K562 (cell line): ENCODE measurements around the gene CEACAM21. TPM values are rescaled to one million over a fixed set of nuclear protein-coding genes. Genes with fewer than 3 reads are reported as not detected.

Experiments used
- ATAC-seq: fragments of 200-7000 bp; cut with Tn5 transposase; 3 replicates; pipeline ENCODE4 v1.9.1; 2020; ENCODE audit warnings: moderate library complexity
- BruUV-seq: library from RNA; stranded (reverse); fragments of 400-500 nt; replicated peaks from 2 replicates; lab custom pipeline; 2021; lab: Mats Ljungman, UMichigan
- CTCF ChIA-PET: fragments of 300-600 bp; formaldehyde crosslinking; extraction: SDS; loops from one replicate; lab custom pipeline; 2021; ENCODE audit warnings: low intra/inter-chr PET ratio; lab: Yijun Ruan, JAX
- POLR2A ChIA-PET: fragments of 300-600, 350-650 bp; sonication (Branson Sonifier 250); formaldehyde crosslinking; extraction: SDS; loops from one replicate; lab custom pipeline; 2021; ENCODE audit warnings: antibody characterized with exemption, inconsistent platforms; lab: Yijun Ruan, JAX
- DNase-seq, 4 experiments: peaks; one replicate each; pipeline versions ENCODE4 v3.0.0 to v3.0.0-alpha.2; 2011 to 2018; ENCODE audit warnings: low spot score in 3 of 4, mixed read lengths in 3 of 4; ENCODE audit errors: extremely low read depth in 1 of 4
- FAIRE-seq: peaks from 2 replicates; lab custom pipeline; 2011; peaks lifted over from hg19 to GRCh38; lab: Jason Lieb, UNC
- H2AFZ ChIP-seq: 2 replicates; pipeline ENCODE4 v1.6.0; 2011; ENCODE audit warnings: low read depth, low read length, control low read depth, inconsistent platforms
- H3K27ac ChIP-seq: fragments of 200-600 bp; 3 replicates; pipeline ENCODE4 v1.8.0; 2011; ENCODE audit warnings: low read depth, mild to moderate bottlenecking, control low read depth, inconsistent platforms, low read length, moderate library complexity, mixed read lengths; ENCODE audit errors: extremely low read depth
- H3K27me3 ChIP-seq, 2 experiments: fragments of 300-600 bp in 1 of 2; 2 replicates in 1 of 2; 3 replicates in 1 of 2; pipeline versions ENCODE4 v1.6.0 to v1.8.0; 2011; ENCODE audit warnings: inconsistent platforms in 2 of 2, low read length in 2 of 2, mild to moderate bottlenecking in 1 of 2, mixed read lengths in 1 of 2, moderate library complexity in 1 of 2; ENCODE audit not compliant: control insufficient read depth in 2 of 2, insufficient read depth in 2 of 2
- H3K36me3 ChIP-seq: fragments of 300-600 bp; 3 replicates; pipeline ENCODE4 v1.8.0; 2011; ENCODE audit warnings: mild to moderate bottlenecking, low read length, inconsistent platforms; ENCODE audit not compliant: control insufficient read depth, insufficient read depth
- H3K4me1 ChIP-seq, 2 experiments: fragments of 200-600 bp in 1 of 2; replicated peaks in 1 of 2; 2 replicates in 1 of 2; 3 replicates in 1 of 2; pipeline versions ENCODE4 v1.5.1 to v1.8.0; 2011; ENCODE audit warnings: inconsistent platforms in 2 of 2, low read length in 2 of 2, mild to moderate bottlenecking in 1 of 2, mixed read lengths in 1 of 2, moderate library complexity in 1 of 2; ENCODE audit not compliant: control insufficient read depth in 2 of 2, insufficient read depth in 2 of 2
- H3K4me2 ChIP-seq: 2 replicates; pipeline ENCODE4 v1.6.1; 2011; ENCODE audit warnings: low read length, control low read depth, inconsistent platforms, mixed read lengths; ENCODE audit not compliant: insufficient read depth
- H3K4me3 ChIP-seq: fragments of 200-600 bp; sonication (generic), shearing (Covaris generic); 2 replicates; pipeline ENCODE4 v1.5.1; 2016; ENCODE audit warnings: control low read depth, inconsistent platforms
- H3K79me2 ChIP-seq: fragments of 200-600 bp; 3 replicates; pipeline ENCODE4 v1.8.0; 2011; ENCODE audit warnings: low read length, inconsistent platforms; ENCODE audit not compliant: control insufficient read depth, insufficient read depth
- H3K9ac ChIP-seq, 2 experiments: 2 replicates each; pipeline versions ENCODE4 v1.6.0 to v1.6.1; 2011; ENCODE audit warnings: low read depth in 2 of 2, low read length in 2 of 2, control low read depth in 1 of 2, inconsistent platforms in 1 of 2, mild to moderate bottlenecking in 1 of 2, mixed read lengths in 1 of 2; ENCODE audit not compliant: insufficient read depth in 1 of 2
- H3K9me1 ChIP-seq: one replicate; pipeline ENCODE4 v1.6.0; 2011; ENCODE audit warnings: inconsistent platforms, mild to moderate bottlenecking, low read length, moderate library complexity; ENCODE audit not compliant: control insufficient read depth, insufficient read depth
- H3K9me3 ChIP-seq: replicated peaks from 2 replicates; pipeline ENCODE4 v1.5.1; 2011; ENCODE audit warnings: low read depth, low read length, inconsistent platforms; ENCODE audit not compliant: control insufficient read depth, insufficient read depth
- H4K20me1 ChIP-seq: replicated peaks from 2 replicates; pipeline ENCODE4 v1.6.1; 2011; ENCODE audit warnings: low read length, inconsistent platforms, mixed read lengths; ENCODE audit not compliant: control insufficient read depth, insufficient read depth
- ASH1L ChIP-seq: fragments of 450-650 bp; IDR thresholded peaks from 2 replicates; pipeline ENCODE4 v1.6.1; 2018; ENCODE audit warnings: borderline replicate concordance, mild to moderate bottlenecking, low read depth; ENCODE audit not compliant: partially characterized antibody
- MYC ChIP-seq, 2 experiments: fragments of 250-450 bp in 1 of 2; sonication (Bioruptor Pico) in 1 of 2; IDR thresholded peaks; 2 replicates each; pipeline versions ENCODE4 v1.5.1 to v1.6.1; 2012 to 2021; ENCODE audit warnings: low read depth in 2 of 2, borderline replicate concordance in 1 of 2, improper control_type of control experiment in 1 of 2, low read length in 1 of 2, mild to moderate bottlenecking in 1 of 2, moderate library complexity in 1 of 2
- PHB ChIP-seq: fragments of 250-450 bp; sonication (Bioruptor Pico); IDR thresholded peaks from 2 replicates; pipeline ENCODE4 v1.5.0; 2021
- PRPF4 ChIP-seq: fragments of 200-400 bp; formaldehyde crosslinking; IDR thresholded peaks from one replicate; pipeline ENCODE4 v1.6.1; 2017; ENCODE audit warnings: low read length, low read depth, mild to moderate bottlenecking; ENCODE audit not compliant: insufficient read depth, poor library complexity, severe bottlenecking
- TRIM28 ChIP-seq: fragments of 450-650 bp; IDR thresholded peaks from 2 replicates; pipeline ENCODE4 v1.6.1; 2017
- ZBTB9 ChIP-seq: fragments of 450-650 bp; formaldehyde crosslinking; IDR thresholded peaks from 2 replicates; pipeline ENCODE4 v1.4.0; 2020; ENCODE audit warnings: mild to moderate bottlenecking, moderate library complexity
- WGBS: fragments of 100-300 bp; shearing (Covaris generic); methylation state at CpG from one replicate; pipeline ENCODE4 v1.1.6; 2016; ENCODE audit warnings: low coverage, mixed read lengths; ENCODE audit not compliant: insufficient coverage; ENCODE audit errors: missing lambda C conversion rate; 5-methylcytosine and 5-hydroxymethylcytosine counted together
- in situ Hi-C: fragments of 300-500 bp; cut with MboI; formaldehyde crosslinking; loops from 4 replicates; pipeline ENCODE4 v1.15.0; 2018; ENCODE audit warnings: inconsistent platforms, mixed read lengths
- intact Hi-C: fragments of 100-400 bp; cut with micrococcal nuclease; formaldehyde crosslinking; loops from 2 replicates; pipeline ENCODE4 v1.14.2; 2022
- polyA plus RNA-seq, 8 experiments: library from polyadenylated mRNA; depleted of rRNA in 4 of 8; stranded (reverse) in 5 of 8; unstranded in 3 of 8; fragments of >200 nt; fragmentation: Nextera tagmentation in 2 of 8; fragmentation: Illumina TruSeq in 1 of 8; extraction: Ambion mirVana in 2 of 8; extraction: Trizol in 1 of 8; gene quantifications; 2 replicates each; pipeline versions ENCODE4 v1.2.1 to v1.2.3, GENCODE V29; 2011 to 2014; ENCODE audit warnings: inconsistent platforms in 1 of 8, missing spikeins in 1 of 8
- total RNA-seq, 7 experiments: library from RNA; depleted of rRNA in 6 of 7; stranded (reverse); fragments of >200 nt in 6 of 7; fragmentation: Illumina TruSeq in 2 of 7; extraction: Trizol in 2 of 7; gene quantifications; 2 replicates each; pipeline versions ENCODE4 v1.2.1 to v1.2.3, GENCODE V29; 2011 to 2021; ENCODE audit warnings: low replicate concordance in 1 of 7
- TF ChIP-seq, protein P1 (sequence below), 3 experiments: fragments of 200-800 bp in 1 of 3; fragments of 250-450 bp in 1 of 3; fragments of 450-650 bp in 1 of 3; sonication (Bioruptor Pico) in 1 of 3; sonication (Bioruptor generic) in 1 of 3; formaldehyde crosslinking in 1 of 3; IDR thresholded peaks; 2 replicates each; pipeline versions ENCODE4 v1.6.1 to v1.8.0; 2016 to 2022; ENCODE audit warnings: mild to moderate bottlenecking in 2 of 3, missing genetic modification characterization in 2 of 3, missing compliant biosample characterization in 1 of 3, moderate library complexity in 1 of 3

The CEACAM21 gene
- total and polyA plus RNA-seq, 9 of the 15 experiments (the other 6 are each of a cell fraction or from before 2014, with no cell fraction given), result 0.06 to 0.40 (median 0.18) TPM; not detected in 1

DNA sequence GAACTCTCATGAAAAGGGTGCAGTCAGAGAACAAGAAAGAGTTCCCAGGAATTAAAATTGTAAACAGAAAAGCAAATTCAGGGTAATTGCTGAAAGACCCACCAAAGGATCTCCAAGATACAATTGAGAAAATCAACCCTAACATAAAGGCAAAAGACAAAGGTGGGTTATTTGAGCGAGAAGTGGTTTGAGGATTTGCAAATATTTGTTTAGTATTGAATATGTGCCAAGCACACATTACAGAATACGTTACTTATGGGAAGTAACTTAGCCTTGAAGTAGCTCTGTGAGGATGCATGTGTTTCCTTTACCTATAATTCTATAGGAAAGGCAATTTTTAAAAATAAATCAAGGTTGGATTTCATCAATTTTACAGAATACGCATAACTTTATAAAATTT is 10.0 kb upstream of the CEACAM21 start:
- Histone ChIP-seq H3K4me2 (no peak overlapping the region), H3K27me3 (peaks cover 9 to 31% of the 10 kb centered on the region in 2 experiments; a peak in 3 of 5 replicates), H3K9ac (no peak overlapping the region), H3K9me1 (no peaks in the 10 kb centered on the region), H4K20me1 (peaks cover 5% of the 10 kb centered on the region; the same call in 1 of the 2 replicates), H3K4me3 (no peak overlapping the region), H3K9me3 (no peaks in the 10 kb centered on the region), H2AFZ (no peak overlapping the region), H3K79me2 (no peaks in the 10 kb centered on the region), H3K4me1 (peaks cover 0 to 9% of the 10 kb centered on the region in 2 experiments; a peak in 2 of 5 replicates), H3K27ac (no peak overlapping the region), H3K36me3 (no peaks in the 10 kb centered on the region)
- 0% methylated on average over 3 of the region's 3 CpGs for WGBS
- FAIRE-seq (no peak), DNase-seq (no peak), ATAC-seq (no peak)
- intact Hi-C loops (loop anchor here (10.0 kb wide), 1 partner anchor 241 kb away; no protein-coding TSS in a partner anchor), in situ Hi-C loops (loop anchor here (25.0 kb wide), 1 partner anchor 254 kb away; the partner anchor contains the start of gene CCDC97)
- BruUV-seq, result no TSS peak
- TF ChIP-seq ASH1L (no peak), PHB (CRISPR knock-in tag) (no peak), ZBTB9 (CRISPR knock-in tag) (no peak), TRIM28 (no peak), MYC (IDR thresholded peaks at IDR 0.05; ENCODE audit: low read depth, low read length) (no peak), MYC (CRISPR knock-in tag; IDR thresholded peaks at IDR 0.05; ENCODE audit: borderline replicate concordance, low read depth) (no peak), PRPF4 (no peak)
- TF ChIP-seq, protein P1, sequence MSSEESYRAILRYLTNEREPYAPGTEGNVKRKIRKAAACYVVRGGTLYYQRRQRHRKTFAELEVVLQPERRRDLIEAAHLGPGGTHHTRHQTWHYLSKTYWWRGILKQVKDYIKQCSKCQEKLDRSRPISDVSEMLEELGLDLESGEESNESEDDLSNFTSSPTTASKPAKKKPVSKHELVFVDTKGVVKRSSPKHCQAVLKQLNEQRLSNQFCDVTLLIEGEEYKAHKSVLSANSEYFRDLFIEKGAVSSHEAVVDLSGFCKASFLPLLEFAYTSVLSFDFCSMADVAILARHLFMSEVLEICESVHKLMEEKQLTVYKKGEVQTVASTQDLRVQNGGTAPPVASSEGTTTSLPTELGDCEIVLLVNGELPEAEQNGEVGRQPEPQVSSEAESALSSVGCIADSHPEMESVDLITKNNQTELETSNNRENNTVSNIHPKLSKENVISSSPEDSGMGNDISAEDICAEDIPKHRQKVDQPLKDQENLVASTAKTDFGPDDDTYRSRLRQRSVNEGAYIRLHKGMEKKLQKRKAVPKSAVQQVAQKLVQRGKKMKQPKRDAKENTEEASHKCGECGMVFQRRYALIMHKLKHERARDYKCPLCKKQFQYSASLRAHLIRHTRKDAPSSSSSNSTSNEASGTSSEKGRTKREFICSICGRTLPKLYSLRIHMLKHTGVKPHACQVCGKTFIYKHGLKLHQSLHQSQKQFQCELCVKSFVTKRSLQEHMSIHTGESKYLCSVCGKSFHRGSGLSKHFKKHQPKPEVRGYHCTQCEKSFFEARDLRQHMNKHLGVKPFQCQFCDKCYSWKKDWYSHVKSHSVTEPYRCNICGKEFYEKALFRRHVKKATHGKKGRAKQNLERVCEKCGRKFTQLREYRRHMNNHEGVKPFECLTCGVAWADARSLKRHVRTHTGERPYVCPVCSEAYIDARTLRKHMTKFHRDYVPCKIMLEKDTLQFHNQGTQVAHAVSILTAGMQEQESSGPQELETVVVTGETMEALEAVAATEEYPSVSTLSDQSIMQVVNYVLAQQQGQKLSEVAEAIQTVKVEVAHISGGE (CRISPR knock-in tag; IDR thresholded peaks at IDR 0.05), result no peak
- CTCF ChIA-PET, result interaction anchor here (0.7 kb wide), 1 partner anchor 38 kb away, joined by 3 read pairs; no protein-coding TSS in a partner anchor
- POLR2A ChIA-PET, result no interaction called here
